Measurements from ENCODE around the gene RNF166.

RNF166 gene

GRCh38 chr16:88706965-88707826, 988 bp upstream of the RNF166 start:
- DNase-seq (ENCODE audit: low read depth, low spot score), result no peak

- peak; percentile 44 for DNase-seq (ENCODE audit: low read depth, low spot score)
Measured at GRCh38 chr16:88705801-88706228, 393 bp downstream of the RNF166 start.

GRCh38 chr16:88705076-88705684, 1.0 kb downstream of the RNF166 start:
- peak; percentile 36 for DNase-seq (ENCODE audit: low read depth, low spot score)

GRCh38 chr16:88703486-88704309, 2.5 kb downstream of the RNF166 start:
- DNase-seq (ENCODE audit: low read depth, low spot score), result no peak

- DNase-seq (ENCODE audit: low read depth, low spot score), result no peak
Measured at GRCh38 chr16:88702371-88703210, 3.6 kb downstream of the RNF166 start.

- no peak for DNase-seq (ENCODE audit: low read depth, low spot score)
Measured at GRCh38 chr16:88701581-88702370, 4.4 kb downstream of the RNF166 start.

GRCh38 chr16:88700636-88701482, 5.3 kb downstream of the RNF166 start:
- DNase-seq (ENCODE audit: low read depth, low spot score), result peak; percentile 89

- no peak for DNase-seq (ENCODE audit: low read depth, low spot score)
Measured at GRCh38 chr16:88700322-88700635, 5.9 kb downstream of the RNF166 start.

- DNase-seq (ENCODE audit: low read depth, low spot score), result no peak
Measured at GRCh38 chr16:88699180-88699579, 7.0 kb downstream of the RNF166 start.

- DNase-seq (ENCODE audit: low read depth, low spot score), result no peak
Measured at GRCh38 chr16:88698646-88699045, 7.6 kb downstream of the RNF166 start.

GRCh38 chr16:88697831-88698615, 8.2 kb downstream of the RNF166 start:
- DNase-seq (ENCODE audit: low read depth, low spot score), result no peak

- DNase-seq (ENCODE audit: low read depth, low spot score), result no peak
Measured at GRCh38 chr16:88697116-88697830, 8.9 kb downstream of the RNF166 start.

GRCh38 chr16:88696441-88696840, 9.8 kb downstream of the RNF166 start:
- DNase-seq (ENCODE audit: low read depth, low spot score), result no peak

- DNase-seq (ENCODE audit: low read depth, low spot score), result no peak
Measured at GRCh38 chr16:88695753-88696152, 10.5 kb downstream of the RNF166 start.

- DNase-seq (ENCODE audit: low read depth, low spot score), result no peak
Measured at GRCh38 chr16:88695218-88695617, 11.0 kb downstream of the RNF166 start.

- DNase-seq (ENCODE audit: low read depth, low spot score), result no peak
Measured at GRCh38 chr16:88694221-88695087, 11.8 kb downstream of the RNF166 start.

Data from astrocyte of the hippocampus (primary cell).